ENCODE results near the gene SMIM1.

The SMIM1 gene

DNA sequence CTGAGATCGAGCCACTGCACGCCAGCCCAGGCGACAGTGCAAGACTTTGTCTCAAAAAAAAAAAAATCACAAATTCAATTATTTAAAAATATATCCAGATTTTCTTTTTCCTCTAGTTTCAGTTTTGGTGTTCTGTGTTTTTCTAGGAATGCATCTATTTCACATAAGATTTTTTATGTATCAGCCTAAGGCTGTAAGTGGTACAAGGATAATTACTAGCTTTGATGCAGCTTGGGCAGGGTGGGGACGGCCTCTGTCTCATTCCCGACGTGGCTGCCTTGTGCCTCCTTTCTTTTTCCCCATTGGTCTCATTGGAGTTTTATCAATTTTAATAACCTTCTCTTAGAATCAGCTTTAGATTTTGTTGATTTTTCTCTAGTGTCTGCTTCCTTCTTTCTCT lies 13.4 kb upstream of the SMIM1 start:
- H3K4me1 ChIP-seq (ENCODE audit: control insufficient read depth, insufficient read depth, low read length, unreplicated experiment): no peaks in the 10 kb centered on the region
- H3K27ac ChIP-seq (ENCODE audit: low read depth, low read length): no peak overlapping the region
- H3K4me3 ChIP-seq (ENCODE audit: low read depth, low read length): no peak overlapping the region
- no peaks in the 10 kb centered on the region for H3K79me2 ChIP-seq (ENCODE audit: control insufficient read depth, insufficient read depth, low read length, unreplicated experiment)
- H3K36me3 ChIP-seq (ENCODE audit: insufficient read depth, low read length): no peaks in the 10 kb centered on the region
- peaks cover 57% of the 10 kb centered on the region for H3K27me3 ChIP-seq (ENCODE audit: insufficient read depth, low read length)
- H2AFZ ChIP-seq (ENCODE audit: low read length, unreplicated experiment): no peak overlapping the region

DNA sequence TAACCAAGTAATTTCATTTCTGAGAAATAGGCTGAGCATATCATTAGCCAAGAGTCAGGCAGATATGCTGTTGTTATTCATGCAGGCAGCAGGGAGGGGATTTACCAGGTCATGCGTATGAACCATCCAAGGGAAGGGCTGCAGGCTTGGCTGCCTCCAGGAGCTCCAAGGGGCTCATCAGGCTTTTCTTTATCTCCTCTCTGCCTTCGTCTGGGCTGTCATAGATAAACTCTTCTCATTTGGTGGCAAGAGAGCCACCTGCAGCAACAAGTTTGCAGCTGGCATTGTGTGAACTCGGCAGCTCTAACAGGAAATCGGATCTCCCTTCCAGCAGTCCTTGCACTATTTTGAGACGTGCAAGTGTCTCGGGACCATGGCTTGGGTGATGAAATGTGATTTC lies 12.8 kb upstream of the SMIM1 start:
- peaks cover 58% of the 10 kb centered on the region for H3K27me3 ChIP-seq (ENCODE audit: insufficient read depth, low read length)
- H2AFZ ChIP-seq (ENCODE audit: low read length, unreplicated experiment): no peak overlapping the region
- no peak overlapping the region for H3K27ac ChIP-seq (ENCODE audit: low read depth, low read length)
- H3K36me3 ChIP-seq (ENCODE audit: insufficient read depth, low read length): no peaks in the 10 kb centered on the region
- H3K4me3 ChIP-seq (ENCODE audit: low read depth, low read length): no peak overlapping the region
- no peaks in the 10 kb centered on the region for H3K79me2 ChIP-seq (ENCODE audit: control insufficient read depth, insufficient read depth, low read length, unreplicated experiment)
- H3K4me1 ChIP-seq (ENCODE audit: control insufficient read depth, insufficient read depth, low read length, unreplicated experiment): no peaks in the 10 kb centered on the region

DNA sequence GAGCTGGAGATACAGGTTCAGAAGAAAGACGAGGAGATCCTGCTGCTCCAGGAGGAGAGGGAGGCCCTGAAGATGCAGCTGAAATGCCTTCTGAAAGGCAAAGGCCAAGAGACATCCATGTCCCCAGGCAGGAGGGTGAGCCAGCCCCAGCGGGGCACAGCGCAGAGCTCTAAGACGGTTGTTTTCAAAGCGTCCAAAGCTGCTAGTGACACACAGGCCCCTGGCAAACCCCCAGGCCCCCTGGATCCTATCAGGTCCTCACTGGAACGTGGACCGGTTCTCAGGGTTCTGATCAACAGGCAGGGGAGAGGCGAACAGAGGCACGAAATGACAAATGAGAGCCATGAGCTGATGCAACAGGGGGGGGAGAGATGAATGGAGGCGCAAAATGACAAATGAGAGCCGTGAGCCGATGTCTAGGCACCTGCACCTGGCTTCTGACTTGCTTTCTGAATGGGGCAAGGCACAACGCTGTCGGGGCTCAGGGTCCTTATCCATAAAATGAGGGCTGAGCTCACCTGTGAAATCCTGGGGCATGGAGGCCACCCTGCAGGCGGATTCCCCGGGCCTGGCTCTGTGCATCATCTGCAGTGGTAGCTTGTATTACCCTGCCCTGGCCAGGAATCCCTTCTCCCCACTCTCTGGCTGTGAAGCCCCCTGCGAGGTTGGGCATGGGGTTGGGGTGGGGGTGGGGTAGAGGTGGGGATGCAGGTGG lies 11.1 kb upstream of the SMIM1 start:
- peaks cover 59% of the 10 kb centered on the region for H3K27me3 ChIP-seq (ENCODE audit: insufficient read depth, low read length)
- no peaks in the 10 kb centered on the region for H3K4me1 ChIP-seq (ENCODE audit: control insufficient read depth, insufficient read depth, low read length, unreplicated experiment)
- no peak overlapping the region for H2AFZ ChIP-seq (ENCODE audit: low read length, unreplicated experiment)
- no peak overlapping the region for H3K4me3 ChIP-seq (ENCODE audit: low read depth, low read length)
- H3K27ac ChIP-seq (ENCODE audit: low read depth, low read length): no peak overlapping the region
- no peaks in the 10 kb centered on the region for H3K79me2 ChIP-seq (ENCODE audit: control insufficient read depth, insufficient read depth, low read length, unreplicated experiment)
- no peaks in the 10 kb centered on the region for H3K36me3 ChIP-seq (ENCODE audit: insufficient read depth, low read length)

DNA sequence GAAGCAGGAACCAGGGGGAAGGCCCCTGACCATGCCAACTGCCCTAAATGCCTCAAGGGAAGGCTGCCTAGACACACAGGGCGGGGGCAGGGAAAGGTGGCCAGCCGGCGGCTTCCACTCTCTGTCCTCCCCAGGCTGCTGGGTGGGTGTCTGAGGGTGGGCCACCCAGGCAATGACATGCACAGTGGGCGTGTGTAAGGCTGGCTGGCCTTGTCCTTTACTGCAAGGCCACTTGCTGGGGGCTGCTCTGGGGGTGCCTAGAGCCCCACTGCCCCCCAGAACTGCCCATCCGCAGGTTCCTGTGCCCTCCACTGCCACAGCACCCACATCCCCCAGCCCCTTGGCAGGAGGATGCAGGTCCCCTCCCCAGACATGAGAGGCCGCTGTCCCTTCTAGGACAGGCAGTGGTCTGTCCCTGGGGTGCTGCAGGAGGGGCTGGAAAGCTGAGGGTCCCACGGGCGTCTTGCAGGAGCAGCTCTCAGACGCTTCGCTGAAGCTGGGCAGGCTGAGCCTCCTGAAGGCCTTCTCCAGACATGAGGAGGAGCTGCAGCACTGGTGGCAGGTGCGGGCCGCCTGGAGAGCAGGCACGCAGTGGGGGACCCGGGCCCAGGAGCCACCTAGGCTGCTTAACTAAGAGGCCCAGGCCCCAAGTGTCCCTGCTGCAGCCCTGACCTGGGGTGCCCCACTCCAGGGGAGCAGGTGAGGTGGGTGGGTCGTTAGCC lies 10.2 kb upstream of the SMIM1 start:
- Histone ChIP-seq H3K27ac (ENCODE audit: low read depth, low read length) (no peak overlapping the region), H3K27me3 (ENCODE audit: insufficient read depth, low read length) (peaks cover 59% of the 10 kb centered on the region), H3K79me2 (ENCODE audit: control insufficient read depth, insufficient read depth, low read length, unreplicated experiment) (no peaks in the 10 kb centered on the region), H3K4me3 (ENCODE audit: low read depth, low read length) (no peak overlapping the region), H2AFZ (ENCODE audit: low read length, unreplicated experiment) (no peak overlapping the region), H3K36me3 (ENCODE audit: insufficient read depth, low read length) (no peaks in the 10 kb centered on the region), H3K4me1 (ENCODE audit: control insufficient read depth, insufficient read depth, low read length, unreplicated experiment) (no peaks in the 10 kb centered on the region)

DNA sequence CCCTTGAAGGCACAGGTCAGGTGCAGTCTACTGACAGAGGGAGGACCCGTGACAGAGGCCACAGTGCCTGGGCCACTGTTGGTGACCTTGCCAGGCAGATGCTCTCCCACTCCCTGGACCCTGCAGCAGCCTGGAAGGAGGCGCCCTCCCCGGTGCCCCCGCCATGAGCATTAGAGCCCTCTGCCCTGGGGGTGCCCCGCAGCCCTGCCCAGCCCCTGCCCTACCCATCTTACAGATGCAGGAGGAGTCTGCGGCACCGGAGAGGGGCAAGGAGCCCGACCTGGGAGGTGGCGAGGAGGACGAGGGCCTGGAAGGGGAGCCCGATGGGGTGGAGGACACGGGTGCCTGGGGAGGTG lies 9.7 kb upstream of the SMIM1 start:
- Histone ChIP-seq H3K27ac (ENCODE audit: low read depth, low read length) (no peak overlapping the region), H3K4me3 (ENCODE audit: low read depth, low read length) (no peak overlapping the region), H3K79me2 (ENCODE audit: control insufficient read depth, insufficient read depth, low read length, unreplicated experiment) (no peaks in the 10 kb centered on the region), H3K27me3 (ENCODE audit: insufficient read depth, low read length) (peaks cover 59% of the 10 kb centered on the region), H3K4me1 (ENCODE audit: control insufficient read depth, insufficient read depth, low read length, unreplicated experiment) (no peaks in the 10 kb centered on the region), H3K36me3 (ENCODE audit: insufficient read depth, low read length) (no peaks in the 10 kb centered on the region), H2AFZ (ENCODE audit: low read length, unreplicated experiment) (no peak overlapping the region)

DNA sequence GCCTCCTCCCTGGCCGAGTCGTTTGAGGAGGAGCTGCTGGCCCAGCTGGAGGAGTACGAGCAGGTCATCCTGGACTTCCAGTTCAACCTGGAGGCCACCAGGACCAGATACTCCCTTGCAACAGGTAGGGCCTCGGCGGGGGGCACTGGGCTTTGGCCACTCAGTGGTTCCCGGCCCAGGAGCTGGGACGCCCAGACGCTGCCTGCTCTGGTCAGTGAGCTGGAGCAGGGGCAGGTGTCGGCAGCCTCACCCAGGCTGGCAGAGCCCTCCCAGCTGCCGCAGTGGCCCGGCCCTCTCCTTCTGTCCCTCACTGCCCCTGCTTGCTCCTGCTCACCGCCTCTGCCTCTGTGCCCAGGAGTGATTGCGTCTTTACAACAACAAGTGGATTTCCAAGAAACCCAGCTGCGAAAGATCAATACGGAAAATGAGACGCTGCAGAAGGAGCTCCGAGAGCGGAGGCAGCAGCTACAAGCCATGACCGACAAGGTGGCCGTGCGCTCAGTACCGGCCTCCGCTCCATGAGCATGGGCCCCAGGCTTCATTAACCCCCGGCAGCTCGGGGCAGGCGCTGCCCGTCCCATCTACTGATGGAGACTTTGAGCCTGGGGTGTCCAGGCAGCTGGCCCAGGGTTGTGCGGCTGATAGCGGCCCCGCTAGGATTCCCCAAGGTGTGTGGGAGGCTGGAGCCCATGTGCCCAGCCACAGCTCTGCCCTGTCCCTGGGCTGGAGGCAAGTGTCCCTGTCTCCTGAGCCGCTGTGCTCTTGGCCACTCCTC lies 9.0 kb upstream of the SMIM1 start:
- H3K36me3 ChIP-seq (ENCODE audit: insufficient read depth, low read length): no peaks in the 10 kb centered on the region
- H3K27ac ChIP-seq (ENCODE audit: low read depth, low read length): no peak overlapping the region
- no peak overlapping the region for H3K4me3 ChIP-seq (ENCODE audit: low read depth, low read length)
- H3K79me2 ChIP-seq (ENCODE audit: control insufficient read depth, insufficient read depth, low read length, unreplicated experiment): no peaks in the 10 kb centered on the region
- no peak overlapping the region for H2AFZ ChIP-seq (ENCODE audit: low read length, unreplicated experiment)
- peaks cover 59% of the 10 kb centered on the region for H3K27me3 ChIP-seq (ENCODE audit: insufficient read depth, low read length)
- H3K4me1 ChIP-seq (ENCODE audit: control insufficient read depth, insufficient read depth, low read length, unreplicated experiment): no peaks in the 10 kb centered on the region

DNA sequence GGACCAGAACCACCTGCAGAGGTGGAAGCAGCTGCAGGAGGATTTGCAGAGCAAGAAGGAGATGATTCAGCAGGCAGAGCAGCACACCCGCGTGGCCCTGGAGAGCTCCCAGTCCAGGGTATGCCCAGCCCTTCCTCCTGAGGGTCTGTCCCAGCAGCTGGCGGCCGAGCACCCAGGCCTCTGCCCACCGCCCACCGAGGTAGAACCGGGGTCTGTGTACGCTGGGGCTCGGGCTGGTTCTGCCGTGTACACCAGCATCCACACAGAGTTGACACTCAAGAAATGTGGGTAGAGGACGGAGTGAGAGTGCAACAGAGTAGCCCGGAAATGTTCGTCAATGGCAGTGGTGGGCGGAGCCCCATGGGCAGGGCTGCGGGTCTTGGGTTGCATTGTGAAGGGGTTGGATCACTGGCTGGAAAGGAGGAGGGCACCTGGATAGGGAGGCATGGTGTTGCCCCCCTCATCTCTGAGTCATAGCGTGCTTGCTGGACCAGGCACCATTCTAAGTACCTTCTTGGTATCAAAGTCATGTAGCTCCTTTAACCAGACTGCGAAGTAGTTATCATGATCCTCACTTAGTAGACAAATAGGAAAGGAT lies 5.1 kb upstream of the SMIM1 start:
- no peak overlapping the region for H2AFZ ChIP-seq (ENCODE audit: low read length, unreplicated experiment)
- H3K27ac ChIP-seq (ENCODE audit: low read depth, low read length): no peak overlapping the region
- H3K79me2 ChIP-seq (ENCODE audit: control insufficient read depth, insufficient read depth, low read length, unreplicated experiment): no peaks in the 10 kb centered on the region
- H3K36me3 ChIP-seq (ENCODE audit: insufficient read depth, low read length): no peaks in the 10 kb centered on the region
- no peak overlapping the region for H3K4me3 ChIP-seq (ENCODE audit: low read depth, low read length)
- H3K27me3 ChIP-seq (ENCODE audit: insufficient read depth, low read length): peaks cover 45% of the 10 kb centered on the region
- H3K4me1 ChIP-seq (ENCODE audit: control insufficient read depth, insufficient read depth, low read length, unreplicated experiment): peaks cover 5% of the 10 kb centered on the region

DNA sequence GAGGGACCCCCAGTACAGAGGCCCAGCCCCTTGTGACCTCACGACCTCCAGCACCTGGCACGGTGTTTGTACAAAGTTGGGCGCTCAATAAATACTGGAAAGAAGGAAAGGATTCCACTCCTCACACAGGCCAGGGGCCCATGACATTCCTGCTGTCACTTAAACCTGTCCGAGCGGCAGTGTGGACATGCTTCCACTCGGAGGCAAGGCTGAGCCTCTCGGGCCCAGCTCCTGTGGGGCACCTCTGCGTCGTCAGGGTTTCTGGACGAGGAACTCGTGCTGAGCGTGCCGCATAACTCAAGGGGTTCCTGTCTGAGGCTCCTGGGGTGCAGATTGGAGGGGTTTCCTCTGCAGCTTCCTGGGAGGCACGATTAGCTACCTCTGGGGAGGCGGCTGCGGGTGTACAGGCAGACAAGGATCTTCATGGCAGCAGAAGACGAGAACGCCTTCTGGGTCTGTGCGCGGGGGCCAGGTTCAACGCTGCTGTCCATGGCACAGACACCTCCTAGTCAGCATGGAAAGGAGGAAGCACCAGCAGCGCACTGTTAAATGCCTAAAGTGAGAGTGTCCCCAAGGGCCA lies 3.6 kb upstream of the SMIM1 start:
- H3K79me2 ChIP-seq (ENCODE audit: control insufficient read depth, insufficient read depth, low read length, unreplicated experiment): no peaks in the 10 kb centered on the region
- no peak overlapping the region for H3K4me3 ChIP-seq (ENCODE audit: low read depth, low read length)
- H3K4me1 ChIP-seq (ENCODE audit: control insufficient read depth, insufficient read depth, low read length, unreplicated experiment): peaks cover 5% of the 10 kb centered on the region
- H3K36me3 ChIP-seq (ENCODE audit: insufficient read depth, low read length): no peaks in the 10 kb centered on the region
- no peak overlapping the region for H2AFZ ChIP-seq (ENCODE audit: low read length, unreplicated experiment)
- H3K27ac ChIP-seq (ENCODE audit: low read depth, low read length): no peak overlapping the region
- peaks cover 35% of the 10 kb centered on the region for H3K27me3 ChIP-seq (ENCODE audit: insufficient read depth, low read length)

DNA sequence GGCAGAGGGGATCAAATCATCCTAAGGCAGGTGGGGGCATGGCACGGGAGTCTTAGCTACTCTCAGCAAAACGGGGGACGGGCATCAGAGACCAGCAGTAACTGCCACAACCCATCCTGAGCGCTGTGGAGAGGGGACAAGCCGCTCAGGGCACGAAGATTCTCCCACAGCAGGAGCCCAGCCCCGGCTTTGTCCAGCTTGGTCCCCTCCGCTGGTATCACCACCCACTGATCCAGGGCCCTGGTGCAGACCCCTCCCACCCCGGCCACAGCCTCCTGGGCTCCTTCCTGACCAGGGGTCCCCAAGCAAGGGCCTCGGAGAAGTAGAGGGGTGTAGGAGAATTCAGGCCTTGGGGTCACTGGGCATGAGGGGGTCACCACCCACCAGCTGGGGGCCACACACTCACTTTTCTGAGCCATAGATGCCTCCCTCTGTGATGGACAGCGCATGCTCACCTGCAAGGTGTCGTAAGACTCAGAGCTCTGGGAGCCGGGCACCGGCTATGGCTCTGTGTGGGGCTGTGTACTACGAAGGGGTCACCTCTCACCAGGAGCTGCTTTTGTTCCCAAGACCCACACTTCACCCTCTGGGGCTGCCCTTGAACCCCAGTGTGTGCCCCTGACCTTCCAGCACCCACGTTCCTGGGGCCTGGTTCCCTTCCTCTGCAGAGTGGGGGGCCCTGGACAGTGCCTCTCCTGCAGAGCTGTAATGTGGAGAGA lies 2.3 kb upstream of the SMIM1 start:
- no peak overlapping the region for H3K27ac ChIP-seq (ENCODE audit: low read depth, low read length)
- H2AFZ ChIP-seq (ENCODE audit: low read length, unreplicated experiment): no peak overlapping the region
- no peaks in the 10 kb centered on the region for H3K36me3 ChIP-seq (ENCODE audit: insufficient read depth, low read length)
- peaks cover 25% of the 10 kb centered on the region for H3K27me3 ChIP-seq (ENCODE audit: insufficient read depth, low read length)
- no peaks in the 10 kb centered on the region for H3K79me2 ChIP-seq (ENCODE audit: control insufficient read depth, insufficient read depth, low read length, unreplicated experiment)
- H3K4me1 ChIP-seq (ENCODE audit: control insufficient read depth, insufficient read depth, low read length, unreplicated experiment): peaks cover 8% of the 10 kb centered on the region
- no peak overlapping the region for H3K4me3 ChIP-seq (ENCODE audit: low read depth, low read length)

Data from ACC112 (cell line).